ENCODE results near the gene TCF12.

Gene TCF12

GRCh38 chr15:56940388-56940787, 21.9 kb downstream of the TCF12 start:
- no peak overlapping the region for H3K4me3 ChIP-seq (ENCODE audit: low read depth, low read length)
- no peak for DNase-seq (ENCODE audit: low read depth)
- TF ChIP-seq CTCF (IDR thresholded peaks at IDR 0.05; ENCODE audit: control insufficient read depth, extremely low read depth, insufficient read depth): no peak

- TF ChIP-seq CTCF (IDR thresholded peaks at IDR 0.05; ENCODE audit: control insufficient read depth, extremely low read depth, insufficient read depth): no peak
- no peak for DNase-seq (ENCODE audit: low read depth)
- H3K4me3 ChIP-seq (ENCODE audit: low read depth, low read length): no peak overlapping the region
Observed at GRCh38 chr15:56942118-56942517, 23.7 kb downstream of the TCF12 start.

DNA sequence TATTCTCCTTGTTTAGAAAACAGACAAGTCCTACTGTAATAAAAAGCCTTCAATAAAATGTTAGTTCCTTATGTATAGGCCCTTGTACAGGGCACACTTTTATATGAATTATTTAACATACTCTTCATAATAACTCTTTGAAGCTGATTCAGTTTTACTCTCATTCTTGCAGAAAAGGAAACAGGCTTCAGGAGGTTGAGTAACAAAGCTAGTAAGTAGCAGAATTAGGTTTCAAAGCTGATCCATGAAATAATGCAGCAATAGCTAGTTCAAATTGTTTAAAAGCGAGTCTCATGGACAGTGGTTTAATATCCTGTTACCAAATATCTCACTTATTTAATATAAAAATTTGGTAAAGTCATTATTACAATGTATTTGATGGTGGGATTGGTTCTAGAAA, 25.0 kb downstream of the TCF12 start:
- no peak overlapping the region for H3K4me3 ChIP-seq (ENCODE audit: low read depth, low read length)
- no peak for DNase-seq (ENCODE audit: low read depth)
- TF ChIP-seq CTCF (IDR thresholded peaks at IDR 0.05; ENCODE audit: control insufficient read depth, extremely low read depth, insufficient read depth): no peak

DNA sequence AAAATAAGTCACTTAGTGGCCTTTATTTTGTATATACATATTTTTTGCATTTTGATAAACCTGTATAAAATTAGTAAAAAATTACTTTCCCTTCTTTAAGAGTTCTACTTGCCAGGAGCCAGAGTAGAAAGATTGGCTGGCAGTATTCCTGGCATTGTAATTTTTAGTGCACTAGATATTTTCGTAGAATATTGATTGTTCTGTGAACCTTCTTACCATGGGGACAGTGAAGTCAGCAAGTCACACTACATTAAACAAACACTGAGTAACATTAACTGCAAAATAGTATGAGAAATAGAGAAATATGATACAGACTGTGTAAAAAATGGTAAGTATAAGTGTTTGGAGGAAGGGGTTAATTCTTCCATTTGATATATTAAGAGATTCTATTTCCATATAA, 26.0 kb downstream of the TCF12 start:
- no peak for TF ChIP-seq CTCF (IDR thresholded peaks at IDR 0.05; ENCODE audit: control insufficient read depth, extremely low read depth, insufficient read depth)
- DNase-seq (ENCODE audit: low read depth): no peak
- H3K4me3 ChIP-seq (ENCODE audit: low read depth, low read length): no peak overlapping the region

DNA sequence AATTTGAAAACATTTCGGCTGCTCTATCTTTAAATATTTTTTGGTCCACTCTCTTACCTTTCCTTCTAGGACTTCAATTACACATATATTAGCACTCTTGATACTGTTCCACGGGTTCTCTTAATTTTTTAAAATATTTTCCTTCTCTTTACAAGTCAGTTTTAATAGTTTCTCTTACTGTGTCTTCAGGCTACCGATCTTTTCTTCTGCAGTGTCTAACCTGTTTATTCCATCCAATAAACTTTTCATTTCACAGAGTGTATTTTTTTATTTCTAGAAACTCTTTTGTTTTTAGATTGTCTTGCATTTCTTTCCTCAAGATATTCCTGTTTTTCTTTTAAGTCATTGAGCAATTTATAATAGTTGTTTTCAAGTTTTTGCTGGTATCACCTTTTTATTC, 27.7 kb downstream of the TCF12 start:
- no peak for DNase-seq (ENCODE audit: low read depth)
- TF ChIP-seq CTCF (IDR thresholded peaks at IDR 0.05; ENCODE audit: control insufficient read depth, extremely low read depth, insufficient read depth): no peak

GRCh38 chr15:56948000-56948763, 29.7 kb downstream of the TCF12 start:
- DNase-seq (ENCODE audit: low read depth): no peak
- H3K4me3 ChIP-seq (ENCODE audit: low read depth, low read length): no peak overlapping the region
- no peak for TF ChIP-seq CTCF (IDR thresholded peaks at IDR 0.05; ENCODE audit: control insufficient read depth, extremely low read depth, insufficient read depth)

More for the DNA sequence above, 27.7 kb downstream of the TCF12 start:
- no peak overlapping the region for H3K4me3 ChIP-seq (ENCODE audit: low read depth, low read length)

GRCh38 chr15:56948764-56949101, 30.3 kb downstream of the TCF12 start:
- H3K4me3 ChIP-seq (ENCODE audit: low read depth, low read length): no peak overlapping the region
- no peak for DNase-seq (ENCODE audit: low read depth)
- TF ChIP-seq CTCF (IDR thresholded peaks at IDR 0.05; ENCODE audit: control insufficient read depth, extremely low read depth, insufficient read depth): no peak
